Measurements from ENCODE around the gene IL17RC.
"Not testable (repeated sequence)": the region's sequence is repeated elsewhere in the genome, so short reads cannot be mapped to it uniquely, and the experiment has no call there.

Gene IL17RC, protein sequence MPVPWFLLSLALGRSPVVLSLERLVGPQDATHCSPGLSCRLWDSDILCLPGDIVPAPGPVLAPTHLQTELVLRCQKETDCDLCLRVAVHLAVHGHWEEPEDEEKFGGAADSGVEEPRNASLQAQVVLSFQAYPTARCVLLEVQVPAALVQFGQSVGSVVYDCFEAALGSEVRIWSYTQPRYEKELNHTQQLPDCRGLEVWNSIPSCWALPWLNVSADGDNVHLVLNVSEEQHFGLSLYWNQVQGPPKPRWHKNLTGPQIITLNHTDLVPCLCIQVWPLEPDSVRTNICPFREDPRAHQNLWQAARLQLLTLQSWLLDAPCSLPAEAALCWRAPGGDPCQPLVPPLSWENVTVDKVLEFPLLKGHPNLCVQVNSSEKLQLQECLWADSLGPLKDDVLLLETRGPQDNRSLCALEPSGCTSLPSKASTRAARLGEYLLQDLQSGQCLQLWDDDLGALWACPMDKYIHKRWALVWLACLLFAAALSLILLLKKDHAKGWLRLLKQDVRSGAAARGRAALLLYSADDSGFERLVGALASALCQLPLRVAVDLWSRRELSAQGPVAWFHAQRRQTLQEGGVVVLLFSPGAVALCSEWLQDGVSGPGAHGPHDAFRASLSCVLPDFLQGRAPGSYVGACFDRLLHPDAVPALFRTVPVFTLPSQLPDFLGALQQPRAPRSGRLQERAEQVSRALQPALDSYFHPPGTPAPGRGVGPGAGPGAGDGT

DNA sequence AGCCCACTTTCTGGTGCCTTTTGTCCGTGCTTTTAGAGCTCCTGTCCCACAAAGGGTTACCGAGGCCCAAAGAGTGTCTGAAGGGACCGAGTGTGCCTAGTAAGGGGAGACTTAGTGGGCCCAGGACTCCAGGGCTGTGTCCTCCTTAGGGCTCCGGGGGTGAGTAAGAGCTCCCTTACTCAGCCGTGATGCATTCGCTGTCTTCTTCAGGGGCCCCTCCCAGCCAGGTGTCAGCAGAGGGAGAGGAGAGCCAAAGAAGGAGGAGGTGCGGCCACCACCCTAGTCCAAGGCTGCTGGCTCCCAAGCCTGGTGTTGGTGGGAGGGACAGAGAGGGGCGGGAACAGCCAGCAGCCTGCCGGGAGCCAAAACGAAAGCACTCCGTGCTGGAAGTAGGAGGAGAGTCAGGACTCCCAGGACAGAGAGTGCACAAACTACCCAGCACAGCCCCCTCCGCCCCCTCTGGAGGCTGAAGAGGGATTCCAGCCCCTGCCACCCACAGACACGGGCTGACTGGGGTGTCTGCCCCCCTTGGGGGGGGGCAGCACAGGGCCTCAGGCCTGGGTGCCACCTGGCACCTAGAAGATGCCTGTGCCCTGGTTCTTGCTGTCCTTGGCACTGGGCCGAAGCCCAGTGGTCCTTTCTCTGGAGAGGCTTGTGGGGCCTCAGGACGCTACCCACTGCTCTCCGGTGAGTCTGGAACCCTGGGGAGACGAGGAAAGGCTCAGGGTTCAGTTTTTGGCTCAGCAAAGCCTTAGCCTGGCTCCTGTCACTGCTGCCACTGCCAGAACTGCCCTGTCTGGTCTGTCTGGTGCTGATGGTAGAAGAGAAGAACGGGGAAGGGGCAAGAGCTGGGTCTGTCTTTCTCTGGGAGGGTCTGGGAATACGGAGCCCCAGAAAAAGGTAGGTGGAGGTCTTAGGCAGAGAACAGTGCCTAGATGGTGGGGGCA is at the start of gene IL17RC:
TSS of gene IL17RC (plus strand) at position 365 of the 947 bp plus-strand sequence. CDS start at position 583, 218 bp downstream.
- DNase-seq, result peak; percentile 53 to 75 (median 72)

DNA sequence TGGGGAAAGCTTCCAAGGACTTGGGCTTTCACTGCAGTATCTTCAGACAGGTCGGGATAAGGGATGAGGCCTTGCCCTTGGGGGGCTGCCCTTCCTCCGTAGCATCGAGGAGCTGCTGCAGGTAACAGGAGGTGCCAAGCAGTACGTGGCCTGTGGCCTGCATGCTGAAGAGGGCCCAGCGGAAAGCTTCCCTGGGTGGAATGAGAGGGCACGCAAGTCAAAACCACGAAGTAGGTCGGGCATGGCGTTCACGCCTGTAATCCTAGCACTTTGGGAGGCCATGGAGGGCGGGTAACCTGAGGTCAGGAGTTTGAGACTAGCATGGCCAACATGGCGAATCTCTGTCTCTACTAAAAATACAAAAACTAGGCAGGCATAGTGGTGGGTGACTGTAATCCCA is 49.8 kb upstream of the IL17RC start:
- DNase-seq, result no peak

DNA sequence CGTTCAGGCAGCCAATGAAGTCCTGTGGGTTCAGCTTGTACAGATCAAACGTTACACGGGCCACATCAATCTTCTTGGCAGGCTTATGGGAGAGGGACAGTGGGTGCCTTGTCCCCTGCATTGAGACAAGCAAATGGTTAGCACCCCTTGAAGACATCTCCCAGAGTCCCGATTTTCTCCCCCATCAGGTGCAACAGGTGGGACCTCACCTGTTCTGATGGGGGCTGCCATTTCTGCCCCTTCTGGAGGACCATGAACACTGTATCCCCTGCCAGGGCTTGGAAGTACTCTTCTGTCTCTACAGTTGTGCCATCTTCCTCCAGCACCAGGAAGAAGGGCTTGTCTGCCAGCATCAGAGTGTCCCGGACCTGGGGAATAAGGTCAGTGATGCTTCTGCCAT is 46.9 kb upstream of the IL17RC start:
- DNase-seq, result no peak

DNA sequence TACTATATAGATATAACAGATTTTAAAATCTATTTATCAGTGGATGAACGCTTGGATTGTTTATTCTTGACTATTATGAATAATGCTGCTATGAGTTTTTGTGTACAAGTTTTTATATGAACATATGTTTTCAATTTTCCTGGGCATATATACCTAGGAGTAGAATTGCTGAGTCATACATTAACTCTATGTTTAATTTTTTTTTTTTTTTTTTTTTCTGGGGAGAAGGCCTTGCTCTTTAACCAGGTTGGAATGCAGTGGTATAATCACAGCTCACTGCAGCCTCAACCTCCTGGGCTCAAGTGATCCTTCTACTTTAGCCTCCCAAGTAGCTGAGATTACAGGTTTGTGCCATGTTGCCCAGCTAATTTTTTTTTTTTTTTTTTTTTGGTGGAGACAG is 45.9 kb upstream of the IL17RC start:
- DNase-seq, result no peak

DNA sequence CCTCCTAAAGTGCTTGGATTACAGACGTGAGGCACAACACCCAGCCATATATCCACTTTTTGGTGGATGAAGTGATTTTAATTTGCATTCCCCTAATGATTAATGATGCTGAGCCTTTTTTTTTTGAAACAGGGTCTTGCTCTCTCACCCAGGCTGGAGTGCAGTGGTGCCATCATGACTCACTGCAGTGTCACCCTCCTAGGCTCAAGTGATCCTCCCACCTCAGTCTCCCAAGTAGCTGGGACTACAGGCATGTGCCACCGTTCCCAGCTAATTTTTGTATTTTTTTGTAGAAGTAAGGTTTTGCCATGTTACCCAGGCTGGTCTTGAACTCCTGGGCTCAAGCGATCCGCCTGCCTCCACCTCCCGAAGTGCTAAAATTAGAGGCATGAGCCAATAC is 44.8 kb upstream of the IL17RC start:
- DNase-seq, result not testable (repeated sequence)

DNA sequence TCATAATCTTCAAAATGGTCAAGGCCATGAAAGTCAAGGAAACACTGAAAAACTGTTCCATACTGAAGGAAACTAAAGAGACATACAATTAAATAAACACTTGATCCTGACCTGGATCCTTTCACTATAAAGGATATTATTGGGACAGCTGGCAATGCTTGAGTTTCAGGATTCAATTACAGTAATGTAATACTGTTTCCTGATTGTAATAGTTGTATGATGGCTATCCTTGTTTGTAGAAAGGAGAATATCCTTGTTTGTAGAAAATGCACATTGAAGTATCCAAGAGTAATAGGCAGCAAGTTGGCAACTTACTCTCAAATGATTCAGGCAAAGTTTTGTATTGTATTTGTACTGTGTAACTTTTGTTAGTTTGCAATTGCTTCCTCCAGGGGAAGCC is 41.5 kb upstream of the IL17RC start:
- peak in 1 of 3 experiments; percentile 33 for DNase-seq

DNA sequence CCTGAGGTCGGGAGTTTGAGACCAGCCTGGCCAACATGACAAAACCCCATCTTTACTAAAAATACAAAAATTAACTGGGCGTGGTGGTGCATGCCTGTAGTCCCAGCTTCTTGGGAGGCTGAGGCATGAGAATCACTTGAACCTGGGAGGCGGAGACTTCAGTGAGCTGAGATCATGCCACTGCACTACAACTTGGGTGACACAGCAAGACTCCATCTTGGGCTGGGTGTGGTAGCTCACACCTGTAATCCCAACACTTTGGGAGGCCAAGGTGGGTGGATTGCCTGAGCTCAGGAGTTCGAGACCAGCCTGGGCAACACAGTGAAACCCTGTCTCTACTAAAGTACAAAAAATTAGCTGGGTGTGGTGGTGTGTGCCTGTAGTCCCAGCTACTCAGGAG is 40.6 kb upstream of the IL17RC start:
- DNase-seq, result not testable (repeated sequence)

DNA sequence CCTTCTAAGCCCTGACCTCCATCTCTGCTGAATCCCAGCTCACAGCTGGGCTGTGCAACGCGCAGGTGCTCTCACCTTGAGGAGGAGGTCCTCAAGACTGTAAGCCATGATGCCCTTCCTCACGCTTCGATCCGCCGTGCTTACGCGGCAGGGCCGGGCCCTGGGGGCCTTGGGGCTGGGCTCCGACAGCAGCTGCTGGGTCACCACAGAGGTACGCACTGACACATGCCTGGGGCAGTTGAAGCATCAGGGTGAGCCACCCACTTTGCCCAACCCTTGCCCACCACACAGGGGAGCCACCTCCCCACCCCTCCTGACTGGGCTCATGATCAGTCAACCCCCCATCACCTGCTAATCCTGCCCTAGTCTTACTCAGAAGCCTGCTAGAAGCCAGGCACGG is 39.9 kb upstream of the IL17RC start:
- no peak for DNase-seq

DNA sequence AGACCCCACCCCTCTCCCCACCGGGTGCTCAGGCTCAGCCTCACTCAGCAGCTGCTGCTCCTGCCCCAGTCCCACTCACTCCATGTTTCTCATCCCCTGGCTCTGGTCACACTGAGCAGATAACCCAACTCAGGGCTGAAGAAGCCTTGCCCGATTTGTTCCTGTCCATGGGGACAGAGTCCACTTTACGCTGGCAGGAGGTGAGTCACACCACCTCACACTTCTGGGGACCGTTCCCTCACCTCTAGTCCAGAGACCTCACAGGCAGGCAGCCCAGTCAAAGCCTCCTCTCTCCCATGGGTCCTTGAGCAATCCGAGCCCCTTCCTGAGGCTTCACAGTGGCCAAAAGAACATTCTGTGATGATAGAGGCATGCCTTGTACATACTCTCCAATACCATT is 38.2 kb upstream of the IL17RC start:
- no peak for DNase-seq

DNA sequence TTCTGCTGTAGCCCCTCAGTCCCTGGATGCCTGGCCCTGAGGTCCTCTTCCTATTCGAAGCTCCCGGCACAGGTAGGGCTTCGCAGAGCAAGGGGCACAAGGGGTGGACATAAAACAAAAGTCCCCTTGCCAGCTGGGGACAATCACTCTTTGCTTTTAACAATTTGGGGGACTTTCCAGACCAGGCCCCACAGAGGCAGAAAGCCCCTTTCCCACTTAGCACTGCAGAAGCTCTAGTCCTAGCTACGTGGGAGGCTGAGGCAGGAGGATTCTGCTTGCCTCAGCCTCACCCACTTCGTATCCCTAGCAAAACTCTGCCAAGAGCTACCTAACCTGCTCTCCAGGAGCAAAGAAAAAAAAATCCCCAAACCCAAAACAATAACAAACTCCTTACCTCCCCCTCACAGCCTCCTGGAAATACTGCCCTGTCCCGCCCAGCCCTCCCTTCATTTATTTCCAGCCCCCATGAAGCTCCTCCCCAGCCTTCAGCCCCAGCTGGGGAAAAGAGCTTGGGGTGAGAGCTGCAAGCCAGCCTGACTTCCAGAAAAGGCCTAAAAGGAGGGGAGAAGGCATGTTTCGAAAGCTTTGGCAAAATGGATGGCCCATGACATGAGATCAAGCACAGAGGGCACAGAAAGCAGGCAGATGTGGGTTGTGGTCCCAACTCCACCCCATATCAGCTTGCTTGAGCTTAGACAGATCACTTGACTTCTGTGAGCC is 36.9 kb upstream of the IL17RC start, which contains the start of gene CIDEC:
TSS of gene CIDEC (minus strand) at position 424 of the 720 bp plus-strand sequence. CDS start 1,767 bp downstream, outside the sequence.
- DNase-seq, result no peak

DNA sequence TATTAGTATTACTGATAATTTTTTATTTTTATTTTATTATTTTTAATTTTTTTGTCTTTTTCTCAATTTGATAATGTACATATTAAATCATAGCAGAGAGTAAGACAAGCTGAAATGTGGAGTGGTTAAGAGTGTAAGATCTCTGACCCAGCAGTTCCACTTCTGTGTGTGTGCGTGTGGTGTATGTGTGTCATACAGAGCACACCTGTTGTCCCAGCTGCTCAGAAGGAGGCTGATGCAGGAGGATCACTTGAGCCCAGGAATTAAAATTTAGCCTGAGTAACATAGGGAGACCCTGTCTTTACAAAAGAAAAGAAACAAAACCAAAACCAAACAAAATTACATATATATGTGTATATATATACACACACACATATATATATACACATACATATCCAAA is 35.5 kb upstream of the IL17RC start:
- DNase-seq, result no peak

DNA sequence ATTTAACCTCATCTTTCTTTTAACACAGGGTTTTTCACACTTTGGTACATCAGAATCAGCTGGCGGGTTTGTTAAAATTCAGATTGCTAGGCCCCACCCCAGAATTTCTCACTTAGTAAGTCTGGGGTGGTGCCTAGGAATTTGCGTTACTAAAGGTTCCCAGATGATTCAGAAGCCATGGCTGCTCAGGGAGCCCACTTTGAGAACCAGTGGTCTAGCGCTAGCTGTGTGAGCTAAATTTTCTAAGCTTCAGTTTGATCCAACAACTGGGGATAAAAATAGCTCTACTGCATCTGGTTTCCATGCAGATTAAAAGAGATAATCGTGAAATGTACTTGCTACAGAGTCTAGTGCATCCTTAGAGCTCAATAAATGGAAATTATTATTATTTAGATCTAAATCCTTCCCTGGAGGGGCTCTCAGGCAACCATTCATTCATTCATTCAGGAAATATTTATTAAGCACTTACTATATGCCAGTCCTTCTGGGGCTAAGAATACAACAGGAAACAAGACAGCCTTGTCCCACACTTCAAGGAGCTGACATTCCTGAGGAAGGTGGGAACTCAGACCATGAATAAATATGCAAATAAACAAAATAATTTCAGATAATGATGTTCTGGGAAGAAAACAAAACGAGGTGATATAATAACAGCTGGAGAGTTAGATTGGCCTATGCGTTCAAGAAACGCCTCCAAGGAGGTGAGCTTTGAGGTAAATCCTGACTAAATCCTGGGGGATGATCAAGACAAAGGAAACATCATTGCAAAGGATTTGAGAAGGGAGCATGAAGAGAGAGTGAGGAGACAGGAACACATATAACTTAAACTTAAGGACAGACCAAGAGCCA is 33.0 kb upstream of the IL17RC start:
- no peak for DNase-seq

DNA sequence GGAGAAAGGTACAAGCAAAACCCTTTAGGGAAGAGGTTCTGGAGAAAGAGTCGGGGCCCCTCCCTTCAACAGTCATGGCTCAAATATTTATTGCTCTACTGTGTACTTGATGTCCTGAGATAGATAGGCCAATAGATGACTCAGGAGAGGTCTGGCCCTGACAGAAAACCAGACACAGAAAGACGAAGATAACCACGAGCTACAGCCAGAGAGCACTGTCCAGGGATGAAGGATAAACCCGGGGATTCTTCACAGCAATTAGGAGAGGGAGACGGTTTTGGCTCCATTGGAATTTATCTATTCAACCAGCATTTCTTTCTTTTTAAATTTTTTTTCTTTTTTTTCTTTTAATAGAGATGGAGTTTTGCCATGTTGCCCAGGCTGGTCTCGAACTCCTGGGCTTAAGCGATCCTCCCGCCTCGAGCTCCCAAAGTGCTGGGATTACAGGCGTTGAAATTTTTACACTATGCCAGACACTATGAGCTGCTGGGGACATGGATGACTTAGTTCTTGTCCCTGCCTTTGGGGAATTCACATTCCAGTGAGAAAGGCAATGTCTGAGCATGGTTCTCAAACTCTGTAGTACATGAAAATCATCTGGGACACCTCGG is 32.2 kb upstream of the IL17RC start:
- DNase-seq, result no peak

DNA sequence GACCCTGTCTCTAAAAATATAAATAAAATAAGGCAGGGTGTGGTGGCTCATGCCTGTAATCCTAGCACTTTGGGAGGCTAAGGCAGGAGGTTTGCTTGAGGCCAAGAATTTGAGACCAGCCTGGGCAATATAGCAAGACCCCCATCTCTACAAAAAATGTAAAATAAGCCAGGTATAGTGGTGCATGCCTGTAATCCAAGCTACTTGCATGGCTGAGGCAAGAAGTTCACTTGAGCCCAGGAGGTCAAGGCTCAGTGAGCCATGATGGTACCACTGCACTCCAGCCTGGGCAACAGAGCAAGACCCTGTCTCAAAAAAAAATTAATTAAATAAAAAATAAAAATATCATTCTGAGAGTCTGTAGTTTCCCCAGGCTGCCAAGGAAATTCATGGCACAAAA is 30.6 kb upstream of the IL17RC start:
- no peak for DNase-seq

DNA sequence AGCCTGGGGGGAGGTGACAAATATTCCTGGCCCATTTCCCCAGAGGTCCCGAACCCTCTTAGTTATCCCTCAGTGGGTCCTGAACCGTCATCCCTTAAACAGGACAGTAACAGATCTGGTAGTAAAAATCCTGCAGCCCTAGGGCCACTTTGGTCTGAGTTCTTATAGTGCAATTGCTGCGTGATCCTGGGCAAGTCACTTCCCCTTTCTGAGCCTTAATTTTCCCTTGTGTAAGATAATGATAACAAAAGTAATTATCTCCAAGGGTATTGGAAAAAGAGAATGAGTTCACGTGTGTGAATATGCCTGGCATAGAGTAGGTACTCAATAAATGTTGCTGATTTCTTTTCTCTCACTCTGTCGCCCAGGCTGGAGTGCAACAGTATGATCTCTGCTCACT is 29.4 kb upstream of the IL17RC start:
- no peak for DNase-seq

DNA sequence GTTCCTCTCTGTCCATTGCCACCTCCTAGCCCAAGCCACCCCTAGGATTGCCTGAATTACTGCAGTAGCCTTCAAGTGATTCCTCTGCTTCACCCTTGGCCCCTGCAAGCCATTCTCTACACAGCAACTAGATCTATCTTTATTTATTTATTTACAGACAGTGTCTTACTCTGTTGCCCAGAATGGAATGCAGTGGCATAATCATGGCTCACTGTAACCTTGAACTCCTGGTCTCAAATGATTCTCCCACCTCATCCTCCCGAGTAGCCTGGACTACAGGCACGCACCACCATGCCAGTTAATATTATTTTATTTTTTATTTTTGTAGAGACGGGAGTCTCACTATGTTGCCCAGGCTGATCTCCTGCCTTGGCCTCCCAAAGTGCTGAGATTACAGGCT is 28.4 kb upstream of the IL17RC start:
- DNase-seq, result no peak

DNA sequence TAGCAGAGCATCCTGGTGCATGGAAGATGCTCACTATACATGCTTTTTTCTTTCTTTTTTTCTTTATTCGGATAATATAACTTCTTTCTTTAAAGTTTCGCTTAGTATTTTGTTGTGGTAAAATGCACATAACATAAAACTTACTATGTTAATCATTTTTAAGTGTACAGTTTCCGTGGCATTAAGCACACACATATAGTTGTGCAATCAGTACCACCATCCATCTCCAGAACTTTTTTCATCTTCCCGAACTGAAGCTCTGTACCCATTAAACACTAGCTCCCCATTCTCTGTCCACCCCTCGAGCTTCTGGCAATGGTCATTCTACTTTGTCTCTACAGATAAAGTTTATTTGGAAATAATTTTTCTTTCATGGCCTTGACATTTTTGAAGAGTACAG is 27.5 kb upstream of the IL17RC start:
- no peak for DNase-seq

DNA sequence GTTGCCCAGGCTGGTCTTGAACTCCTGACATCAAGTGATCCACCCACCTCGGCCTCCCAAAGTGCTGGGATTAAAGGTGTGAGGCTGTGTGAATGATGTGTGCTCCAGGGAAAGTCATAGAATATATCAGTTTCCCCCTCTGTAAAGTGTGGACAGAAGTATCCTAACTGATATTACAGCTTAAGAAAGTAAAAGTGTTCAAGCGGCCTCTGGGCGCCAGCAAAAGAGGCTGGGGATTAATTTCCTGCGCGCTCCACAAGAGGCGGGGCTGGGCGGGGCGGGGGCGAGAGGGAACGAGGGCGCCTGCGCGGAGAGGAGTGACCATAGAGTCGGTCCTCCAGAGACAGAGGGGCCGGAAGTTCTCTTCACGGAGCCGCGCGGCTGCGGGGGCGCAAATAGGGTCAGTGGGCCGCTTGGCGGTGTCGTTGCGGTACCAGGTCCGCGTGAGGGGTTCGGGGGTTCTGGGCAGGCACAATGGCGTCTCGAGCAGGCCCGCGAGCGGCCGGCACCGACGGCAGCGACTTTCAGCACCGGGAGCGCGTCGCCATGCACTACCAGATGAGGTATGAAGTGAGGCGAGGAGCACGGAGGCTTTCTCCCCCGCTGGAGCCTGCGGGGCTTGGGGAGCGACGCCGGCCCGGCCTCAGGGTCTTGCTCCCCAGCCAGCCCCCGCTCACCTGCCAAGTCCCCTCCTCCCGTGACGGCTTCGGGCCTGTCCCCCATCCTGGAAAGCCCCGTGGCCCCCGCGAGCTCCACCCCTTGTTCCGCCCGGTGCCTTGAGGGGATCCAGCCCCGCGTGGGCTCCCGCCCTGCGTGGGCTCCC is 26.4 kb upstream of the IL17RC start, which contains the start of gene JAGN1:
TSS of gene JAGN1 (plus strand) at position 362 of the 823 bp plus-strand sequence. CDS start at position 475, 113 bp downstream.
- peak; percentile 81 to 86 (median 81) for DNase-seq

DNA sequence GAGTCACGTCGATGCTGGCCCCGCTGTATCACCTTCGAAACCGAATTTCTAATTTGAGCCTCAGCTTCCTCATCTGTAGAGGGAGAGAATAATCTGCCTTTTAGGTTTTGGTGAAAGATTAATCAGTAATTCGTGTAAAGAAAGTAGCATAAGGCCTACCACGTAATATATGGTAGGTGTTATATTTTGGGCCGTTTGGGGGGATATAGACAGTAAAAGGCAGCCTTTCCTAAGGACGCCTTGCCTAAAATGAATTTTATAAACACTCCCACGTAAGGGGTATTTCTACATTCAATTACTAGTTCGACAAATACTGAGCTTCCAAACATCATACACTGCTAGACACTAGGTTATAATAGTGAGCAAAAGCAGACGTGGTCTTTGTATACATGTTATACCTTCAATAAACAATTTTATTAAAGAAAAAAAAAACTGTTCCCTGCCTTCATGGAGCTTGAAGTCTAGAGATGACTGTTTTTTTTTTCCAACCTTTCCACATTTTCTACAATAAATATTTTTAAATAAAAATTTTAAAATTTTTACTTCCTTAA is 25.8 kb upstream of the IL17RC start:
- DNase-seq, result no peak

All from NCI-H1417 (cell line).